HG03342 (cell line): ENCODE data around the gene CROCC.

ENCODE experiments used
- ATAC-seq: cut with Tn5 transposase; IDR thresholded peaks from one replicate; pipeline ENCODE4 v1.9.1; 2021; ENCODE audit warnings: mild to moderate bottlenecking, moderate library complexity; ENCODE audit not compliant: unreplicated experiment

CROCC gene

GRCh38 chr1:16981269-16981849, 59.6 kb downstream of the CROCC start:
- ATAC-seq: no peak

- ATAC-seq: no peak
These were observed 61.2 kb downstream of the CROCC start for GRCh38 chr1:16982902-16983301.

GRCh38 chr1:16983649-16984048, 61.9 kb downstream of the CROCC start:
- no peak for ATAC-seq

- ATAC-seq: no peak
These were observed 63.0 kb downstream of the CROCC start for GRCh38 chr1:16984717-16985116.

GRCh38 chr1:16986113-16986512, 64.4 kb downstream of the CROCC start:
- no peak for ATAC-seq

- ATAC-seq: no peak
These were observed 64.8 kb downstream of the CROCC start for GRCh38 chr1:16986560-16986959.

- ATAC-seq: no peak
These were observed 65.2 kb downstream of the CROCC start for GRCh38 chr1:16986962-16987361.

- ATAC-seq: no peak
These were observed 66.5 kb downstream of the CROCC start for GRCh38 chr1:16988210-16988609.

- no peak for ATAC-seq
These were observed 68.1 kb downstream of the CROCC start for GRCh38 chr1:16989676-16990391.

GRCh38 chr1:16991571-16991970, 69.8 kb downstream of the CROCC start:
- ATAC-seq: no peak

GRCh38 chr1:16992102-16992501, 70.4 kb downstream of the CROCC start:
- no peak for ATAC-seq

- ATAC-seq: no peak
These were observed 70.9 kb downstream of the CROCC start for GRCh38 chr1:16992675-16993074.

GRCh38 chr1:16993521-16994038, 71.8 kb downstream of the CROCC start:
- no peak for ATAC-seq

GRCh38 chr1:16996845-16997244, 75.1 kb downstream of the CROCC start:
- no peak for ATAC-seq

- ATAC-seq: no peak
These were observed 76.9 kb downstream of the CROCC start for GRCh38 chr1:16998589-16998988.

- no peak for ATAC-seq
These were observed 78.1 kb downstream of the CROCC start for GRCh38 chr1:16999863-17000262.

- no peak for ATAC-seq
These were observed 80.2 kb downstream of the CROCC start for GRCh38 chr1:17001760-17002523.

- no peak for ATAC-seq
These were observed 80.8 kb downstream of the CROCC start for GRCh38 chr1:17002524-17002902.

- ATAC-seq: no peak
These were observed 83.0 kb downstream of the CROCC start for GRCh38 chr1:17004466-17005364.

GRCh38 chr1:17005365-17005740, 83.6 kb downstream of the CROCC start:
- ATAC-seq: no peak

- ATAC-seq: no peak
These were observed 85.4 kb downstream of the CROCC start for GRCh38 chr1:17007121-17007520.
